GM18526 (cell line): Measurements from ENCODE around the gene B3GALT4.

Source experiments
- POLR2A ChIP-seq: IDR thresholded peaks from 3 replicates; pipeline ENCODE4 v1.6.1; 2011; ENCODE audit not compliant: insufficient read length; ENCODE audit errors: extremely low read depth

Gene B3GALT4

GRCh38 chr6:33280539-33280938, 3.6 kb downstream of the B3GALT4 start:
- TF ChIP-seq POLR2A, result no peak

- no peak for TF ChIP-seq POLR2A
Observed at GRCh38 chr6:33286946-33287914, 10.3 kb downstream of the B3GALT4 start.

DNA sequence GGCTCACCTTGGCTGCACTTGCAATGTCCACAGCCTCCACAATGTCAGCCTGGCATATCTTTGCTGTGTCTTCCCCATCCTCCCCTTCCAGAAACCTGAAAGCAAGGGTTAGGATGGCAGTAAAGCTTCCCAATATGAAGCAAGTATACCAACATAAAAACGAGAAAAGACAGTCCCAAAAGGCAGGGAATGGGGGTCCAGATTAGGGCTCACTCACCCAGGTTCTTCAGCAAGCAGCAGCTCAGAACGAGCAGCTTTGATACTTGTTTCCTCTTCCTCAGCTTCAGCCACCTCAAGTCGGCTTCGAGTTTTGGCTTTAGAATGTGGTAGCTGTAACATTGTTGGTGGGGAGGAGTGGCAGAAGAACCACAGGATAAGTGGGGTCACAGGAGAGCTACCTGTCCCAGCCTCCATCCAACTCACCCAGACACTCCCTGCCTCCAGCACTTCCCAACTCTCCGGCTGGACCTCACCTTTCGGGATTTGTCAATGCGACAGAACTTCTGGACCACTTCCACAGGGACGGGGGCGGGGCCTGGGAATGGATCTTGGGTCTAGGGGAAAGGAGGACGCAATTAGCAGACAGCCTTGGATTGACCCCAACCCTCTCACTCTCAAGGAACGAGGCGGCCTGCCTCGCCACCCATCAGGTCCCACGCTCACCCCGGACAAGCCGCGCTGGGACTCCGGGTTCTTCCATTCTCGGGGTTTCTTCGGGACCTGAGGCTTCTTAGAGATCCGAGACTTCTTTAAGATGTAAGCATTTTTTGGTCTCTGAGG, 11.4 kb downstream of the B3GALT4 start:
- no peak for TF ChIP-seq POLR2A

DNA sequence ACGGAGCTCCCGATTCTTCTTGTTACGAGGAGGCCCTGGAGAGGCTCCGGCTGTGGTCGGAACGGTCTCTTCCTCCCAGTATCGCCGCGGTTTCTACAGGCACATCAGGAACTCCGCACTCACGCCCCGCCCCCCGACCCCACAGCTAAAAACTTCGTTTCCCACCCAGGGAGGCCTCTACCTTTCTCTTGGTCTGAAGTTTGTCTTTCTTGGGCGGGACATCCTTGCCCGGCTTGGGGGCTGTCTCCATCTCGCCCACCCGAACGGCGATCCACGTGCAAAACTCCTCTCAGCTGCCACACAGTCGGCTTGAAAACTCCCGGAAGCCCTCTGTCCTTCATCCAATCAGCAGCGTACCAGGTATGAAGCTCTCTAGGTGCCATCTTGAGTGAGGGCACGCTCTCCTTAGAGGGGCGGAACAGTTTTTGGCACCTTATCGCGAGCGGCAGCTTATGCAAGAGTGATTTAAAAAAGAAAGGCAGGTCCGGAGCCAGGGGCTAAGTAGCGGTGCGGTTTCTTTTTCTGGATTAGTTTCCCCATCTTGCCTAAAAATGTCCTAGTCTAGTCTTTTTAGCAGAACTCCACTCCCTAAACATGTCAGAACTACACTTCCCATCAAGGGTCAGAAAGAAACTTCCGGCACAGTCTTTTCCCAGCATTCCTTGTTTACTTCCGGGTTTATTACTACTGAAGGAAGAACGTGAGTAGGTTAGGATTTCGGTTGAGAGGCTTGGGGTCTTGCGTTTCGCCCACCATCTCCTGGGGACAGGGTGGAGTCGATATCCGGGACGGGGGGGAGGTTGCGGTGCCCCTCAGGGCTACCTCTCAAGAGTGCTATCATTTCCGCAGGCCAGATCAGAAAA, 12.2 kb downstream of the B3GALT4 start, which contains the start of the genes PFDN6 and WDR46:
TSS of gene PFDN6 (plus strand) at position 681 of the 863 bp plus-strand sequence. CDS start 256 bp downstream, outside the sequence.
TSS of gene WDR46 (minus strand) at position 319 of the 863 bp plus-strand sequence. CDS start at position 250, 69 bp downstream.
- TF ChIP-seq POLR2A, result peak; percentile 48

GRCh38 chr6:33289784-33290315, 12.9 kb downstream of the B3GALT4 start:
- TF ChIP-seq POLR2A, result no peak

- TF ChIP-seq POLR2A, result no peak
Observed at GRCh38 chr6:33290459-33290858, 13.5 kb downstream of the B3GALT4 start.

DNA sequence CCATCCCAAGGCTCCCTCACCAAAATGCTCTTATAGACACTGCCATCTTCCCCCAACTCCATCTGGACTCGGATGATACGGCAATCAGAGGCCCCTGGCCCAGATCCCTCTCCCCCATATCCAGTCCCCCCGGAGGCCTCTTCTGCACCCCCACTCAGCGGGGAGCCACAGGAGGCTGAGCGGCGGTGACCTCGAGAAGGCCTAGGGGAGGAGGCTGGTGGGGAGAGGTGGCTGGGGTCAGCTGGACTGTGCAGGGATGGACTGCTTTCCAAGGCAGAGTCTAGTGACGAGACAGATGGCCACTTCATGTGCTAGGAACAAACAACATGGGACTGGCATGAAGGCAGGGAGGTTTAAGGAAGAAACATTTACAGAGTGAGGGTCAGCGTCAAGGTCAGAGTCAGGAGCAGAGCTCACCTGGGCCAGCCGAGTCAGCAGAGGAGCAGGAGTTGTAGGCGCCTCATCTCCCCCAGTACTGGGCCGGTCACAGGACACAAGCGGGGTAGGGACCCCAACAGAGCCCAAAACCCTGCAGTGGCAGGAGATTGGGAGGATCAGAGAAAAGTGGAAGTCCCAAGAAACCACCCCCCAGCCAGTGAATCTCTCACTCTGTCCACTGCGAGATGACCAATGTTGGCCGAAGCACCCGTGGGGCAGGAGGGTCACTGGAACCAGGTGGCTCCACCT, 16.2 kb downstream of the B3GALT4 start:
- no peak for TF ChIP-seq POLR2A

- no peak for TF ChIP-seq POLR2A
Observed at GRCh38 chr6:33294086-33294823, 17.3 kb downstream of the B3GALT4 start.

DNA sequence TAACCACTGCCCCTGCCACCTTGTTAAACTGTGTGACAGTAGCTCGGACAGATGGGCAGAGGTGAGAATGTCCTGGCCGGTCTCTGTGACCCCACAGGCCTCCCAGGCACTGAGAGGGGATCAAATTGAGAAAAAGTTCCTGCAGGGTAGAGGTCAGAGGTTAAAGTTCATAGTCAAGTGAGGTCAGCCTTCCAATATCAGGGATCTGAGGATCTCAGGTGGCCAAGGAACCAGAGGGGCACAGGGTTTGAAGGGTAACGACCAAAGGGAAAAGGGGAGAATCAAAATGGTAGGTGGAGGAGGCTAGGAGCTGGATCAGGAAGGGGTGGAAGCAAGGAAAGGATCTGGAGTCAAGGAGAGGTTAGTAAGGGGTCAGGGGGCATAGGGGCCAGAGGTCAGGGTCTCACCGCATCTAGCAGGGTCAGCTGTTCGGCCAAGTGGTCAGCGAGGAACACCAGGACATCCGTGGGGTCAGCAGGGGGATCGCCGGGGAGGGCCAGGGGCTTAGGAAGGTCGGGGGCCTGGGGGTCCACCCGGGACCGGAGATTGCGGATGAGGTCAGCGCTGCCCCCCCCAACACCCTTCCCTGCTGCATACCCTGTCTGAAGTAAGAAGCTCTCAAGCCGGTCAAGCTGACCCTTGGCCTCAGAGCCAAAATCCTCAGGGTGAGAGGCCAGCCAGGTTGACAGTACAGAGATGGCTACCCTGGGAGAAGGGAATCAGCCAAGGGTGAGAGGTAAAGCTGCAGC, 18.9 kb downstream of the B3GALT4 start:
- TF ChIP-seq POLR2A, result no peak

GRCh38 chr6:33296797-33297405, 20.0 kb downstream of the B3GALT4 start:
- no peak for TF ChIP-seq POLR2A

DNA sequence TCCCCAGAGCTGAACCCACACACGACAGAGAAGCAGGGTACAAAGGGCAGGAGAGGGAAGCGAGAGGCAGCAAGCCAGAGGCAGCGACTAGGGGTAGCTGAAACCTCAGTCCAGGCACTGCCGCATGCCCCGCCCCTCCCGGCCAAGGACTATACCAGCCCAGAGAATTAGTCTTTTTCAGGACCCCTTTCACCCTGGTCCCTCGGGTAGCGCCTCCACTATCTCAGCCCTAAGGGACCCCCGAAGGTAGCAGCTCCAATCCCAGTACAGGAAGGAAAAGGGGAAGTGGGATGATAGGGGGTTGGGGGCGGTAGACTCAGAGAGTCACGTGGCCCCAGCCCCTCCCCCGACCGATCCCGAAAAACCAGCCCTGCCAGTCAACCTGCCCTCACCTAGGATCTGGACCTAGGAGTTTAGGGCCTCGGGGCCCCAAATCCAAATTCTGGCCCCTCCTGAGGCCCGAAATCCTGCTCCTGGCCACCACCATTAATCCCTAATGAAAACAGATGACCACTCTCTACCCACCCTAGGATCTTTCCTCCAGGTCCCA, 20.6 kb downstream of the B3GALT4 start:
- TF ChIP-seq POLR2A, result no peak

DNA sequence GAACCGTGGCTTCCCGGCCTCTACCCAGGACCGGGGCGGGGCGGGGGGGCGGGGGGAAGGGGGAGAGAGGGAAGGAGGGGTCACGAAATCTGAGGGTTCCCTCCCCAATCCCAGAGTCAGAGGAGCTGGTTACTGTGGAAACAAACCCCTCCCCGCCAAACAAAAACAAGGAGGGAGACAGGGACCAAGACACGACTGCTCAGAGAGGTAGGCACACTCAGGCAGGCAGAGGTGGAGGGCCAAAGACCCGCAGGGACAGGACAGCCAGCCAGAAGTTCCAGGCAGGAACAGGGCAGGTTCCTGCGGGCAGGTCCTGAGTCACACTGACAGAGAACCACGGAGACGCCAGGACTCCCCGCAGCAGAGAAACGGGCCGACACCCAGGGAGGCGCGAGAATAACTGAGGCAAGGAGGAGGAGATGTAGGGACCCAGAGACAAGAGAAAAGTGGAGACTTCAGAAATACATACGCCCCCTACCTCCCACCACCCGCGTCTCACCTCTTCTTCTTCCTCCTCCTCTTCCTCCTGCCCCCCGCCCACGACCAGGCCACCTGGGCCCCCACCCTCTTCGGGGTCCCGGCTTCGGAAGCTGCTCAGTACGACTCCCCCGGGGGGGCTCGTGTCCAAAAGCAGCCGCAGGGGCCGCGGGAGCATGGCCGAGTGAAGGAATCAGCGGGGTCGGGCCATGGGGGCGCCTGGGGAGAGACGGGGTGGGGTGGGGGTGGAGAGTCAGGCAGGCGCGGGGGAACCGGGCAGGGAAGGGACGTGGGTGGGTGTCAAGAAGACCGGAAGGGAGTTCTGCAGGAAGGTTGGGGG, 21.2 kb downstream of the B3GALT4 start:
- TF ChIP-seq POLR2A, result no peak
